ENCODE measurements around the gene ETS2.
A peak's percentile ranks its signal among the peaks of the same experiment; 100 is the strongest.

The ETS2 gene

DNA sequence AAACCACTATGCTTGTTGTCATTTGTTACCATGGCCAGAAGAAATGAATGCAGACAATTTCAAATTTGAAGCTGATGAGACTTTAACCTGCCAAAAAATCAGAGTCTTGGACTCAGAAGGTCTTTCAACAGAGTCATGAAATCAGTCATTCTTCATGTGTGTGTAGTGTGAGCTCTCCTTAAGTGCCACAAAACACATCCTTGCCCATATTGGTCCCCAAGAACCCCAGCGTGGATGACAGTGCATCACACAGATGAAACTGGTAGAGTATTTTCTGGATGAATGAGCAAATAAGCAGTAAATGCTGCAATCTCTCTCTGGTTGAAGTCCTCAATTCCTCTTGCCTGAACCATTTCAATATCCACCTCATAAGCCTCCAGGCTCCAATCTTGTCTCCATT is 28.7 kb upstream of the ETS2 start:
- no peak overlapping the region for H3K4me3 ChIP-seq (ENCODE audit: low read depth, low read length)
- TF ChIP-seq, protein P1, sequence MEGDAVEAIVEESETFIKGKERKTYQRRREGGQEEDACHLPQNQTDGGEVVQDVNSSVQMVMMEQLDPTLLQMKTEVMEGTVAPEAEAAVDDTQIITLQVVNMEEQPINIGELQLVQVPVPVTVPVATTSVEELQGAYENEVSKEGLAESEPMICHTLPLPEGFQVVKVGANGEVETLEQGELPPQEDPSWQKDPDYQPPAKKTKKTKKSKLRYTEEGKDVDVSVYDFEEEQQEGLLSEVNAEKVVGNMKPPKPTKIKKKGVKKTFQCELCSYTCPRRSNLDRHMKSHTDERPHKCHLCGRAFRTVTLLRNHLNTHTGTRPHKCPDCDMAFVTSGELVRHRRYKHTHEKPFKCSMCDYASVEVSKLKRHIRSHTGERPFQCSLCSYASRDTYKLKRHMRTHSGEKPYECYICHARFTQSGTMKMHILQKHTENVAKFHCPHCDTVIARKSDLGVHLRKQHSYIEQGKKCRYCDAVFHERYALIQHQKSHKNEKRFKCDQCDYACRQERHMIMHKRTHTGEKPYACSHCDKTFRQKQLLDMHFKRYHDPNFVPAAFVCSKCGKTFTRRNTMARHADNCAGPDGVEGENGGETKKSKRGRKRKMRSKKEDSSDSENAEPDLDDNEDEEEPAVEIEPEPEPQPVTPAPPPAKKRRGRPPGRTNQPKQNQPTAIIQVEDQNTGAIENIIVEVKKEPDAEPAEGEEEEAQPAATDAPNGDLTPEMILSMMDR (IDR thresholded peaks at IDR 0.05; ENCODE audit: control insufficient read depth, extremely low read depth, insufficient read depth), result no peak
- DNase-seq (ENCODE audit: low read depth), result no peak

DNA sequence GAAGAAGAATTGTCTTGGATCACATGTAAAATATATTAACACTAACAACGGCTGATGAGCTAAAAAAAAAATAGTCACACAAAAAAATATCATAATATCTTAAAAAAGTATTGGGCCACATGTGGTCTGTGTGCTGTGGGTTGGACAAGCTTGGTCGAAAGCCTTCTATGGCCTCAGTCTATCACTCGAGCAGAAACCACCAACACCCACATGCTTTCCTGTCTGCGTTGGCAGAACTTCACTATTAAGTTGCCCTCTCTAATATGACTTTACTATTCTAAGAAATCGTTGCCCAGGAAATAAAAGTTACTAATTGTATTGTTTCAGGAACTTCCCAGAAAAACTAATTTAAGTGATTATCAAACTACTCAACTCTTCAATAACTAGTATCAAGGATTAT is 28.2 kb upstream of the ETS2 start:
- TF ChIP-seq, protein P1 (IDR thresholded peaks at IDR 0.05; ENCODE audit: control insufficient read depth, extremely low read depth, insufficient read depth), result no peak
- H3K4me3 ChIP-seq (ENCODE audit: low read depth, low read length), result no peak overlapping the region
- DNase-seq (ENCODE audit: low read depth), result no peak

DNA sequence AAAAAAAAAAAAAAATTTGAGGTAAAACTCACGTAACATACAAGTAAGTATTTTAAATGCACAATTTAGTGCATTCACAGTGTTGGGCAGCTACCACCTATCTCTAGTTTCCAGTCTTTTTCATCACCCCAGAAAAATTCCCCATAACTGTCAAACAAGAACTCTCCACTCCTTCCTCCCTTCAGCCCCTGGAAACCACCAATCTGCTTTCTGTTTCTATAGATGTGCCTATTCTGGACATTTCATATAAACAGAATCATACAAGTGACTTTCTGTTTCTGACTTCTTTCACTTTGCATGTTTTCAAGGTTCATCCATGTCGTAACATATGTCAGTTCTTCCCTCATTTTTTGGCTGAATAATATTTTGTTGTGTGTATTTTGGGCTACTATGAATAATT is 24.9 kb upstream of the ETS2 start:
- TF ChIP-seq, protein P1 (IDR thresholded peaks at IDR 0.05; ENCODE audit: control insufficient read depth, extremely low read depth, insufficient read depth), result no peak
- H3K4me3 ChIP-seq (ENCODE audit: low read depth, low read length), result no peak overlapping the region
- no peak for DNase-seq (ENCODE audit: low read depth)

DNA sequence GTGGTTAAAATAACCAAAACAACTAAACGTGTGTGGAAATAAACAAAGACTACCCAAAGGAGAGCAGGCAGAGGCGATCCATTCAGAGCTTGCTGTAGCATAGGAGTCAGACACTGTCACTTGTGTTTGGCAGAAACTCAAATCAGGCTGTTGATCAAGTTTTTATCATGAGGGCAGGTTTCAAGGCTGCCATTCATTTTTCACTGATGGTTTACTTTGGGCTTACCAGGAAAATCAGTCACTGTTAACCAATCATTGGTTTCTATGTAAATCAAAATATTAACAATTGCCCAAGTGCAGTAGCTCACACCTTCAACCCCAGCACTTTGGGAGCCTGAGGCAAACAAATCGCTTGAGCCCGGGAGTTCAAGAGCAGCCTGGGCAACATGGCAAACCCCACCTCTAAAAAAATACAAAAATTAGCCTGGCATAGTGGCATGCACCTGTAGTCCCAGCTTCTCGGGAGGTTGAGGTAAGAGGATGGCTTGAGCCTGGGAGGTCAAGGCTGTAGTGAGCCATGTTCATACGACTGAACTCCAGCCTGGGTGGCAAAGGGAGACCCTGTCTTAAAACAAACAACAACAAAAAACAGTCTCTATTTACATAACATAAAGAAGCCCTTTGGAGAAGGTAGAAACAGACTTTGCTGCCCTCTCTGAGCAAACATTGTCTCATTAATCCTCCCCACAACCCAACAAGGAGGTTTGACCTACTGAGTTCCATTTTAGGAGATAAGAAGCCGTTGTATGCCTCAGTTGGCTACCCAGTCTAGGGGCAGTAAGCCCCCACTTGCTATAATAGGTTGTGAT is 21.1 kb upstream of the ETS2 start:
- H3K4me3 ChIP-seq (ENCODE audit: low read depth, low read length), result no peak overlapping the region
- TF ChIP-seq, protein P1 (IDR thresholded peaks at IDR 0.05; ENCODE audit: control insufficient read depth, extremely low read depth, insufficient read depth), result no peak
- peak; percentile 80 for DNase-seq (ENCODE audit: low read depth)

DNA sequence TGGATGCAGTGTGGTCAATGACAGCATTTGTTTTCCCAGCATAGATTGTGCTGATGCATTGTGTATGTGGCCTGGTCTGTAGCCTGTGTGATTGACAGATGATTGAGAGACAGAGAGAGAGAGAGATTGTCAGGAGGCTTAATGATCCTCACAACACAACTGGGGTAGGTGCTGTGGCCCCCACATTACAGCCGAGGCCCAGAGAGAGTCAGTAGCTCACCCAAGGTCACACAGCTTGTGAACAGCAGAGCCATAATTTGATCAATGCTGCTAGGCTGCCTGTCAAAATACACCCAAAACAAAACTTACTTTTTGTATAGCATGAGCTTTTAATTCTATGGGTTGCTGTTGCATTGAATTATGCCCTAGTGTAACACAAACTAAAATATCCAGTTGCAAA is 20.2 kb upstream of the ETS2 start:
- DNase-seq (ENCODE audit: low read depth), result no peak
- H3K4me3 ChIP-seq (ENCODE audit: low read depth, low read length), result no peak overlapping the region
- TF ChIP-seq, protein P1 (IDR thresholded peaks at IDR 0.05; ENCODE audit: control insufficient read depth, extremely low read depth, insufficient read depth), result no peak

DNA sequence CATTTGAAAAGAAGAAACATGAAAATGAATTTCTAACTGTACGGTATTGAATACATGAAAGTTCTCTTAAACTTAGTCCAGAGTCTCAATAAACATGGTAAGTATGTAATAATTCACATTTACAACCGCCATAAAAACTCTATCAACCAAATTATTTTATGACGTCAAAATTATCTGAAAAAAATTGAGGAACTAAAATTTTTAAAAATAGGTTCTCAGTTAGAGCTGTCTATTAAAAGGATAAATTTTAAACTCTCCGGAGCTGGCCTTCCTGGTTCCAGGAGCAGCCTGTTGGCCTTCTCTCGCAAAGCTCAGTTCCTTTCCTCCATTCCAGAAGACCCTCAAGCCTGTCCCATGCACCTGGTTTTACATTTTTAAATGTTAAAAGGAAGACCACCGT is 18.7 kb upstream of the ETS2 start:
- TF ChIP-seq, protein P1 (IDR thresholded peaks at IDR 0.05; ENCODE audit: control insufficient read depth, extremely low read depth, insufficient read depth), result no peak
- no peak for DNase-seq (ENCODE audit: low read depth)
- H3K4me3 ChIP-seq (ENCODE audit: low read depth, low read length), result no peak overlapping the region
